Esophagus mucosa (tissue), 1 donor: ENCODE measurements around the gene LILRA6. TPM values are rescaled to one million over a fixed set of nuclear protein-coding genes. Genes with fewer than 3 reads are reported as not detected.
"Not testable (repeated sequence)": the region's sequence is repeated elsewhere in the genome, so short reads cannot be mapped to it uniquely, and the experiment has no call there.

ENCODE experiments used
- ATAC-seq: fragments of 200-7000 bp; cut with Tn5 transposase; one replicate; pipeline ENCODE4 v1.9.1; 2020
- total RNA-seq: library from RNA; stranded (reverse); gene quantifications from one replicate; pipeline ENCODE4 v1.2.4, GENCODE V29; 2023
- donor health status: DM: yes; HTN: yes; CAD: no.

Gene LILRA6
- total RNA-seq, 1 donor from 2014 or later: not detected

DNA sequence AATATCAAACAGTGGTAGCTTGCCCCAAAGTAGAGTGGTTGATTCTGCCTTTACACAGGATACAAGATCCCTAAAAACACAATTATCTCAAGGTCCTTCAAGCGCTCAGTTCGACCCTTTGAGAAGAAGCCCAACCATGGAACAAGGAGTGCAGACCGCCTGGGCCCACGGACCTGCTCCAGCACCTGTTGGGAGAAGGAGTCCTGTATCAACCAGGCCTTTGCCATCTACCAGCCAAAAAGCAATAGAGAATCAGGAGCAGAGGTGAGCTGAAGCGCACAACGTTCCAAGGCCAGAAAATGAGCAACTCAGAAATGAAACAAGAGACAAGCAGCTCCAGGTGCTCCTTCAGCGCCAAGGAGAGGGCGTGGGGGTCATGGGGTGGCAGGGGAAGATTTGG lies 13.4 kb downstream of the LILRA6 start:
- no peak for ATAC-seq

GRCh38 chr19:54224619-54225018 lies 18.0 kb downstream of the LILRA6 start:
- not testable (repeated sequence) for ATAC-seq

DNA sequence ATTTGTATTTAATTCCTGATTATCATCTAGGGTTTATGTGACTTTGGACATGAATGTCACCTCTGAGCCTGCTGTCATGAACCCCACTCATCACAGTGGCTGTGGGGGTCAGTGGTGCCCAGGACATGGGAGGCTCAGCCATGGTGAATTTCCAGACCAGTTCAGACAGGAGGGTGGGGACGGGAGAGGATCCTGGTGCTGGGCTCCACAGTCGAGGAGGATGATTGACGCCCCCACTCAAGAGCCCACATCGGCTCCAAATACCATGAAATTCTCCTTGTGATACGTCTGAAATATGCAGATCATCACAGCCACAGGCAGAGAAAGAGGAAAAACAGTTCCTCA lies 18.7 kb downstream of the LILRA6 start:
- ATAC-seq: peak; percentile 23

- ATAC-seq: peak; percentile 7
Observed at GRCh38 chr19:54223277-54223936, 19.2 kb downstream of the LILRA6 start.

- ATAC-seq: peak; percentile 9
Observed at GRCh38 chr19:54222474-54223276, 19.9 kb downstream of the LILRA6 start, which contains the start of gene LILRB3. Gene LILRB3 (minus strand): TSS chr19:54223007. CDS start chr19:54222976, 31 bp downstream.

DNA sequence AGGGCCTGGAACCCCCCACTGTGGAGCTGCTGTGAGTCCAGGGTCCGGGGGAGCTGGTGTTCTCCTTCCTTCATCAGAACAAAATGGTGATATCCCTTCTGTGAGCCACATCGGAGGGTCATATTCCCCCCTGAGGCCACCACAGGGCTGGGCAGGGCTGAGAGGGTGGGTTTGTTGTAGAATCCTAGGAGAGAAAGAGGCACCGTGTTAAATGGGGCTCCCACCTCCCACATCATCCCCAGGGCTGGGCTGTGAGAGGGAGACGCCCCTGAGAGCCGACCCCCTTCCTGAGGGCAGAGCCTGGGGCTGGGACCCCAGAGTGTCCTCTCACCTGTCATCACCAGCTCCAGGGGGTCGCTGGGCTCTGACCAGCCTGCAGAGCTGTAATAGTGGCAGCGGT lies 20.6 kb downstream of the LILRA6 start:
- not testable (repeated sequence) for ATAC-seq

DNA sequence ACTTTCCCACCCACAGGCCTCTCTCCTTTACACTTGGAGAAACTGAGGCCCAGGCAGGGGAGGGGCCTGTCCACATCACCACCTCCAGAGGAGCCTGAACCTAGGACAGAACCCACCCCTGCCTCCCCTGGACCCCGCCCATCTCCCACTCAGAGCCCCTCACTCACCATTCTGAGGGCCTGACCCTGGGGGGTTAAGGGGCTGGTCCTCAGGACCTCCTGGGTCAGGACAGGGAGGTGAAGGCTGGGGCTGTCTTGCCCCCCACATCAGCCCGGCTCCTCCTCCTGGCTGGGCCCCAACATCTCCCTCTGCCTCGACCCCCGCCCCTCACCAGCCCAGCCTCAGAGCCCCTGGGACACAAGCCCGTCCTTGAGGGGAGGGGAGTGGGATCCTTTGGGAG lies 22.9 kb downstream of the LILRA6 start:
- peak; percentile 15 for ATAC-seq

DNA sequence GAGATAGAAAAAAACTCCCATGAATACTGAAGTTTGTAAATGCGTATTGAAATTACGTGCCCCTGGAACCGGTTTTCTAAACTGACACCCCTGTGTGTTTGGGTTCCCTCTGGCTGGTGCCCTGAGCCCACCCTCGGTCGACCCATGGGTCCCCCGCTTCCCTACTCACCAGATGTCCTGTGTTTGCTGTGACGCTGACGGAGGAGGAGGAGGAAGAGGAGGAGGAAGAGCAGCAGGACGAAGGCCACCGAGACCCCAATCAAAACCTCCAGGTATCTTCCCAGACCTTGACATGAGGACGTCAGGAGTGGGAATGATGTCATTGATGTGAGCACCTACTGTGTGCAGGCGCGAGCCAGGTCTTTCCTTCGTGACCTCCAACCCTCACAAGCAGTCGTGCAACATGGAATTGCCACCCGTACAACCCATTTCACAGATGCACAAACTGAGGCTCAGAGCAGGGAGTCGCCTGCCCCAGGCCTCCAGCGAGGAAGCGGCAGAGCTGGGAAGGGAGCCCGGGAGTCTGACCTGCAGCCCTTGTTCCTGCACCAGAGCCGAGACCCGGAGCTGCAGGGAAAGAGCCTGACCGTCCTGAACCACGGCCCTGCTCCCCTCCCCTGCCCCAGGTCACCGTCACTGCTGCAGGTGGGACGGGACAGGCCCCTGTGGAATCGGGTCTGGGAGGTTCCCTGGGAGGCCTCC lies 23.5 kb downstream of the LILRA6 start:
- no peak for ATAC-seq

GRCh38 chr19:54218259-54218658 lies 24.3 kb downstream of the LILRA6 start:
- no peak for ATAC-seq

DNA sequence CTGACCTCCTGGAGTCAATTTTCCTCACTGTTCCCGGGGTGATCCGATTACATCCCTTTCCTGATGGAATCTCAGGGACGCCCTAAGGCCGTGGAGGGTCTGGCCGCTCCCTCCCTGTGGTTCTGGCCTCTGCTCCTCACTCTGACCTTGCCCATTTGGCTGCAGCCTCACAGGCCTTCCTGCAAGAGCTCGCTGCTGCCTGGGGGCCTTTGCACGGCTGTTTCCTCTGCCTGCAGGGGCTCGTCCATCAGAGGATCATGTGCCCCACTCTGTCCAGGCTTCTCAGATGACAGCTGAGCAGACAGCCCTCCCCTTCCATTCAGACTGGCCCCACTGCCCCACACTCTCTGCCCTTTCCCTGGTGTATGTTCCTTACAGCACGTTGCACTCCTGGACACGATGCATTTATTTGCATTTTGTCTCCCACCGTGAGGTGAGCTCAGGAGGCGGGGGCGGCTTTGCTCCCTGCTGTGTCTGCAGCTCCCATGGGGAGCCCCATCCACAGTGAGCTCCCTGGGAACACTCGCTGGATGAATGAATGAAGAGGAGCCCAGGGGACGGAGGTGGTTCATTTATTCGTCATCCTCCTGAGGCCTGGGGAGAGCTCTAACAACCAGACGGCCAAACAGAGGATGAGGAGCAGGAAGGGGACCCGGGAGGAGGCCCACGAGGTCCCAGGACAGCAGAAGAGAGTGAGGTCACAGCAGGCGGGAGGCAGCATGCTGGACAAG lies 24.9 kb downstream of the LILRA6 start:
- not testable (repeated sequence) for ATAC-seq

DNA sequence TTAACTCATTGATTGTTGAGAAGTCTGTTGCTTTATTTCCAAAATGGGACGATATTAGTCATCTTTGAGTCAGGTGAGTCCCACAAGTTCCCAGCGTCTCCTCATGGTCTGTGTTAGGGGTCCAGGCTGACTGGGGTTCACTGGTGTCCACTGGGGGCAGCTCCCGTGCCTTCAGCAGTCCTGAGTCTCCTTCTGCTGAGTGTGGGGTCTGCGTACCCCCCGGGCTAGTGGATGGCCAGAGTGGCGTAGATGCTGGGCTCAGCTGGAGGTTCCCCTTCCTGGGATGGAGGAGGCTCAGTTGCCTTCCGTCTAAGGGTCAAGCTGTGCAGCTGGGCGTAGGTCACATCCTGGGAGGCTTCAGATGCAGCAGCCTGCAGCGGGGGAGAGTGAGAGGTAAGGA lies 25.7 kb downstream of the LILRA6 start:
- ATAC-seq: no peak

GRCh38 chr19:54214734-54215133 lies 27.9 kb downstream of the LILRA6 start:
- ATAC-seq: not testable (repeated sequence)

GRCh38 chr19:54214217-54214616 lies 28.4 kb downstream of the LILRA6 start:
- ATAC-seq: not testable (repeated sequence)

- peak; percentile 4 for ATAC-seq
Observed at GRCh38 chr19:54211235-54211634, 31.4 kb downstream of the LILRA6 start.

DNA sequence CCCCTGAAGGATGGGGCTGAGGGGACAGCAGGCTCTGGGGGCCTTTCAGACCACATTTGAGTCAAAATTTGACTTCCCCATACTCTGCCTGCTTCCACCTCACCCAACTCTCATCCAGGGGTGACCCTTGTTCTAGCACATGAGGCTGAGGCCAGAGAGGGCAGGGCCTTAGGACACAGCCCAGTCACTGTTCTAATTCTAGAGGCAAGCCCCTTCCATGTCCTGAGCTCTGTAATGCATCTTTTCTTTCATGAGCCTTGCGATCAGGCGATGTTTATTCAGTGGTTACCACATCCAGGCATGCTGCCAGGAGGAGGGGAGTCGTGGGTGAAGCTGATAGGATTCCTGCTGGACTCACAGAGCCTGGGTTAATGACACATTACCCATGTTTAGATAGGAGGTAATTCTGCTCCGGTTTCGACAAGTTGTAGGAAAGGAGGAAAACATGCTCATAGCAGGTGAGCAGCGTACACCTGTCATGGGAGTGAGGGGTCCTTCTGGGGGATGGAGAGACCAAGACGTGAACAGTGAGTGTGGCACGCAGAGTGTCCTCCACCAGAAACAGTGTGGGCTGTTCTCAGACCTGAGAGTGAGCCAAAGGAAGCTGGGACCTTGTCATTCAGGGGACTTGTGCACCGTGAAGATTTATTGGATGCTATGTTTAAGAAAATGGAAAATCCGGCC lies 32.6 kb downstream of the LILRA6 start:
- ATAC-seq: peak; percentile 67

DNA sequence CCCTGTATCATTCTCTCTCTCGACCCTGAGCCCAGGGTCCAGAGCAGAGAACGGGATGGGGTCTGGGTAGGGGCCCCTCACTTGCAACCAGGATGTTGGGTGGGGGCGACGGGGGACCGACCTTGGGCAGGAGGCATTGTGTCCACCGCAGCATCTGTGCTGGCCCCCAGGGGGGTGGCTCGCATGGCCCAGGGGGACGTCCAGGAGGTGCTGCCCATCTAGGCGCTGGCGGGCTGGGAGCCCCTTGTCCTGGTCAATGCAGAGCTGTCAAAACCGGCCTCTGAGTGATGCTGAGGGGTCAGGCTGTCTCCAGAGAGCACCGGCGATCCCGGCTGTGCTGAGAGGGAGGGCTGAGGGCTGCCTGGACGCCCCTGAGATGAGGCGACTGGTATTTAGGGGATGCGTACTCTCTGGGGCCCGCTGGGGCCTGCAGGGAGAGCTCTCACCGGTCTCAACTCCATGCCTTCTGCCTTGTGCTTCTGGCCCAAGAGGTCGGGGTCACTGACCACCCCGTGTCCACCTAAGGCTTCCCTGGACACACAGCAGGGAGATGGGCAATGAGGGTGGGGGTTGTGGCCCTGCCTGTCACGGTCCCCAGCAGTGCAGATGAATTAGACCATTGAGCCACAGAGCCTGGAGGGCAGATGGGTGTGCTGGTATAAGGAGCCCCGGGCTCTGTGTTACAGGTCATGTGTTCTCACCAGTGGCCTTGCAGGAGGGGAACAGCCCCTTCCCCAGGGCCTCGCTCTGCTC lies 33.4 kb downstream of the LILRA6 start:
- ATAC-seq: peak; percentile 25

GRCh38 chr19:54208784-54209057 lies 33.9 kb downstream of the LILRA6 start:
- no peak for ATAC-seq

DNA sequence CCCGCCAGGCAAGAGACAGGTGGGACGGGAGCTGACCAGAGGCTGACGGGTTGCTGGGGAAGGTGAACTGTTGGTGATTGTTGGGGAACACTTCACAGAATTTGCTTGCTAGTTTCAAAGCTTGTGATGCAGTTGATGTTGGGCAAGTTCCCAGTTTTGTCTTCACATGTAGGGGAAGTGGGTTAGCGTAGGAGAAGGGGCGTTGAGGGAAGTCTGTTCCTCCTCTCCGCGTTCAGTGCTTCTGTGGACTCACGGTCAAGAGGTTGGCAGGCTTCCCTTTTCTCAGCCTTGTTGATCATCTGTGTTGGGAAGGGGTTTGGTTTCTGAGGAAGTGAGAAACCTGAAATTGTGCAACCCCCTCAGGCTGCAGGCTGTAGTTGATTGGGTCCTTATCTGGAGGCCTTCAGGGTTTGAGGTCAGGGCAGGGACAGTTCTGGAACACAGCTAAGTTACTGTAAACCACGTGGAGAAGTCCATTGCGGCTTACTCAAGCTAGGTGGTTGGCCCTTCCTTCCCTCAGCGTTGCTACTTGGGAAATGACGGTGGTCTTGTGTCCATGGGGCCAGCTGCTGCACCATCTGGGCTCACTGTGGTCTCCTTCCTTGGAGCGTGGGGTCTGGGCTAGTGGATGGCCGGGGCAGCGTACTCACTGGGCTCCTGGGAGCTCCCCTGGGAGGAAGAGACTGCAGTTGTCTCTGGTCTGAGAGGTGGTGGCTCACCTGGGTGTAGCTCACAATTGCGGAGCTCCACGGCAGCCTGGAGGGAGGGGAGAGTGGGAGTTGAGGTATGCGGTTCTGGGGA lies 34.4 kb downstream of the LILRA6 start:
- ATAC-seq: peak; percentile 5

DNA sequence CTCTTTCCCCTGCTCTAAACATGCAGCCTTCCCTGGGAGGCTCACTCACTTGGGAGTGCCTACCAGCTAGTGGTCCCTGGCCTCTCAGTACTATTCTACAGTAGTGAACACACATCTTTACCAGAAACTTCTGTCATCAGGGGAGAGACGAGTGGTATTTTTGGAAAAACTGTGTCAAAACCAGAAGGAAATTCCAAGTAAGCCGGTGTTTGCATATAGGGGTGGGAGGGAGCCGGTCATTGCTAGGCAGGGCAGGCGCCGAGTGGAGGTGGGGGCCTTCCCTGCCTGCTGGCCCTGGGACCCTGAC lies 35.0 kb downstream of the LILRA6 start:
- no peak for ATAC-seq

GRCh38 chr19:54207193-54207592 lies 35.4 kb downstream of the LILRA6 start:
- ATAC-seq: not testable (repeated sequence)

DNA sequence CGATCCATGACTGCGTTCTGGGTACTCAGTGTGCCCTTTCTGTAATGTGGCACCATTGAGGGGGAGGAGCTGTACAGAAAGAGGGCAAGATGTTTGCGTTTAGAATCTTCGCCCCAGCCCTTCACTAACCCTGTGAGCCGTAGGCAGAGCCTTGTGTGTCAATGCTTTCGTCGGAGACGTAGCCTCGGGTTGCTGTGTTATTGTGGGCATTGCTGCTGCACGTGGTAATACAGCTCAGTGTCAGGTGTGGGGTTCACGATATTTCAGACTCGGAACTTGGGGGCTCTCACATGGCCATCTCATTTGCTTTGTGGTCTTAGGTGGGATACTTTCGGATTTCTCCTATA lies 35.8 kb downstream of the LILRA6 start:
- ATAC-seq: no peak
